GM12878 (cell line): ENCODE data around the gene CDSN. TPM values are rescaled to one million over a fixed set of nuclear protein-coding genes. Genes with fewer than 3 reads are reported as not detected.

Experiments
- ATAC-seq: fragments of 200-7000 bp; cut with Tn5 transposase; 3 replicates; pipeline ENCODE4 v1.9.1; 2020; ENCODE audit warnings: mild to moderate bottlenecking, moderate library complexity
- BruUV-seq: library from RNA; stranded (reverse); fragments of 400-500 nt; replicated peaks from 2 replicates; lab custom pipeline; 2021; lab: Mats Ljungman, UMichigan
- CTCF ChIA-PET: fragments of 300-600 bp; sonication (Branson Sonifier 250); formaldehyde crosslinking; extraction: SDS; loops from one replicate; lab custom pipeline; 2021; ENCODE audit warnings: inconsistent platforms; lab: Yijun Ruan, JAX
- POLR2A ChIA-PET: fragments of 350-600 bp; formaldehyde crosslinking; extraction: SDS; loops from one replicate; lab custom pipeline; 2021; ENCODE audit warnings: inconsistent platforms; lab: Charles Lee
- RAD21 ChIA-PET: fragments of 300-600 bp; sonication (Branson Sonifier 250); formaldehyde crosslinking; loops from one replicate; lab custom pipeline; 2023; ENCODE audit warnings: antibody characterized with exemption; ENCODE audit not compliant: unreplicated experiment; lab: Charles Lee
- SMC1A ChIA-PET: fragments of 300-600 bp; sonication (Branson Sonifier 250); formaldehyde crosslinking; loops from one replicate; lab custom pipeline; 2023; ENCODE audit not compliant: unreplicated experiment, uncharacterized antibody; lab: Charles Lee
- DNase-seq: peaks from one replicate; pipeline ENCODE4 v3.0.0-alpha.2; 2011; ENCODE audit warnings: low read depth, low spot score
- FAIRE-seq: peaks from 3 replicates; lab custom pipeline; 2011; peaks lifted over from hg19 to GRCh38; lab: Jason Lieb, UNC
- H2AFZ ChIP-seq: 2 replicates; pipeline ENCODE4 v1.6.0; 2011; ENCODE audit warnings: low read depth, low read length, control low read depth; ENCODE audit not compliant: control insufficient read depth
- H3K27ac ChIP-seq: 2 replicates; pipeline ENCODE4 v1.5.1; 2011; ENCODE audit warnings: control low read depth; ENCODE audit not compliant: control insufficient read depth, insufficient read depth
- H3K27me3 ChIP-seq, 2 experiments: replicated peaks in 1 of 2; 2 replicates each; pipeline versions ENCODE4 v1.6.0 to v1.6.1; 2011; ENCODE audit warnings: low read length in 1 of 2; ENCODE audit not compliant: control insufficient read depth in 2 of 2, insufficient read depth in 2 of 2
- H3K36me3 ChIP-seq, 2 experiments: 2 replicates each; pipeline ENCODE4 v1.5.1; 2011; ENCODE audit warnings: low read length in 1 of 2; ENCODE audit not compliant: control insufficient read depth in 2 of 2, insufficient read depth in 2 of 2
- H3K4me1 ChIP-seq: 2 replicates; pipeline ENCODE4 v1.6.1; 2011; ENCODE audit warnings: mild to moderate bottlenecking, low read length, moderate library complexity, mixed read lengths; ENCODE audit not compliant: control insufficient read depth, insufficient read depth
- H3K4me2 ChIP-seq: 2 replicates; pipeline ENCODE4 v1.6.0; 2011; ENCODE audit warnings: control low read depth; ENCODE audit not compliant: control insufficient read depth, insufficient read depth
- H3K4me3 ChIP-seq: fragments of 200-600 bp; sonication (generic); 2 replicates; pipeline ENCODE4 v1.5.1; 2016
- H3K79me2 ChIP-seq: 2 replicates; pipeline ENCODE4 v1.6.0; 2011; ENCODE audit warnings: low read length; ENCODE audit not compliant: control insufficient read depth, insufficient read depth
- H3K9ac ChIP-seq: 2 replicates; pipeline ENCODE4 v1.8.0; 2011; ENCODE audit warnings: low read length, control low read depth, mixed read lengths; ENCODE audit not compliant: control insufficient read depth, insufficient read depth
- H3K9me3 ChIP-seq: replicated peaks from 3 replicates; pipeline ENCODE4 v1.5.1; 2011; ENCODE audit warnings: mild to moderate bottlenecking, low read length; ENCODE audit not compliant: control insufficient read depth, insufficient read depth
- H4K20me1 ChIP-seq: 2 replicates; pipeline ENCODE4 v1.6.0; 2011; ENCODE audit not compliant: control insufficient read depth, insufficient read depth
- CBFB ChIP-seq: IDR thresholded peaks from 2 replicates; pipeline ENCODE4 v1.6.1; 2016; ENCODE audit warnings: antibody characterized with exemption, low read depth
- FOXM1 ChIP-seq: IDR thresholded peaks from 2 replicates; pipeline ENCODE4 v1.6.1; 2012; ENCODE audit warnings: low read depth, mild to moderate bottlenecking, inconsistent platforms, low read length, moderate library complexity
- JUNB ChIP-seq: IDR thresholded peaks from 2 replicates; pipeline ENCODE4 v1.6.1; 2016; ENCODE audit warnings: antibody characterized with exemption, mild to moderate bottlenecking
- RAD21 ChIP-seq: IDR thresholded peaks from 2 replicates; pipeline ENCODE4 v1.6.1; 2011; ENCODE audit warnings: mild to moderate bottlenecking, low read depth, low read length, moderate library complexity; ENCODE audit not compliant: insufficient read depth
- SMAD5 ChIP-seq: IDR thresholded peaks from 2 replicates; pipeline ENCODE4 v1.6.1; 2016; ENCODE audit warnings: antibody characterized with exemption, low read depth
- SMC3 ChIP-seq: IDR thresholded peaks from 2 replicates; pipeline ENCODE4 v1.6.1; 2011; ENCODE audit warnings: low read length, improper control_type of control experiment, borderline replicate concordance
- SP1 ChIP-seq: IDR thresholded peaks from one replicate; pipeline ENCODE4 v1.6.1; 2011; ENCODE audit warnings: low read depth, low read length
- SPI1 ChIP-seq: IDR thresholded peaks from 2 replicates; pipeline ENCODE4 v1.6.1; 2011; ENCODE audit warnings: low read depth, mild to moderate bottlenecking, low read length, moderate library complexity, borderline replicate concordance; ENCODE audit not compliant: insufficient read depth
- ZBED1 ChIP-seq: IDR thresholded peaks from 2 replicates; pipeline ENCODE4 v1.6.1; 2016; ENCODE audit warnings: borderline replicate concordance
- ZSCAN29 ChIP-seq: fragments of 450-650 bp; IDR thresholded peaks from 2 replicates; pipeline ENCODE4 v1.6.1; 2017; ENCODE audit warnings: mild to moderate bottlenecking, moderate library complexity
- WGBS: methylation state at CpG from one replicate; pipeline ENCODE4 v1.1.6; 2016; ENCODE audit warnings: low lambda C conversion rate; ENCODE audit not compliant: insufficient replicate concordance, insufficient coverage; ENCODE audit errors: missing lambda C conversion rate; 5-methylcytosine and 5-hydroxymethylcytosine counted together
- in situ Hi-C: fragments of 300-500 bp; cut with MboI; formaldehyde crosslinking; loops from 9 replicates; pipeline ENCODE4 v1.14.3; 2018; ENCODE audit warnings: mixed read lengths
- intact Hi-C: fragments of 100-400 bp; cut with micrococcal nuclease; formaldehyde crosslinking; loops from one replicate; pipeline ENCODE4 v1.14.2; 2022; ENCODE audit not compliant: unreplicated experiment
- polyA plus RNA-seq, 11 experiments: library from polyadenylated mRNA; depleted of rRNA in 4 of 11; unstranded in 6 of 11; stranded (reverse) in 5 of 11; fragments of >200 nt; fragmentation: Nextera tagmentation in 4 of 11; fragmentation: Illumina TruSeq in 1 of 11; extraction: Ambion mirVana in 4 of 11; extraction: Trizol in 1 of 11; gene quantifications; 1 replicate in 1 of 11; 2 replicates in 10 of 11; pipeline versions ENCODE4 v1.2.1 to v1.2.3, GENCODE V29; 2011 to 2016; ENCODE audit warnings: inconsistent platforms in 2 of 11, missing spikeins in 2 of 11, low read depth in 1 of 11
- total RNA-seq, 4 experiments: library from RNA; depleted of rRNA in 3 of 4; stranded (reverse); fragments of >200 nt in 3 of 4; fragmentation: Illumina TruSeq in 1 of 4; extraction: Trizol in 1 of 4; gene quantifications; 2 replicates each; pipeline versions ENCODE4 v1.2.1 to v1.2.3, GENCODE V29; 2013 to 2021
- TF ChIP-seq, protein P1 (sequence below), 3 experiments: IDR thresholded peaks in 2 of 3; conservative IDR thresholded peaks in 1 of 3; 2 replicates each; pipeline ENCODE4 v1.5.1; 2011; ENCODE audit warnings: low read depth in 3 of 3, low read length in 3 of 3, mild to moderate bottlenecking in 3 of 3, control low read depth in 2 of 3, moderate library complexity in 2 of 3, inconsistent platforms in 1 of 3, mixed read lengths in 1 of 3; ENCODE audit not compliant: control insufficient read depth in 2 of 3, insufficient read depth in 1 of 3; ENCODE audit errors: extremely low read depth in 1 of 3

CDSN gene
- total and polyA plus RNA-seq, 10 of the 15 experiments (the other 5 are each of a cell fraction or from before 2014, with no cell fraction given), result 0.01 TPM; not detected in 9

DNA sequence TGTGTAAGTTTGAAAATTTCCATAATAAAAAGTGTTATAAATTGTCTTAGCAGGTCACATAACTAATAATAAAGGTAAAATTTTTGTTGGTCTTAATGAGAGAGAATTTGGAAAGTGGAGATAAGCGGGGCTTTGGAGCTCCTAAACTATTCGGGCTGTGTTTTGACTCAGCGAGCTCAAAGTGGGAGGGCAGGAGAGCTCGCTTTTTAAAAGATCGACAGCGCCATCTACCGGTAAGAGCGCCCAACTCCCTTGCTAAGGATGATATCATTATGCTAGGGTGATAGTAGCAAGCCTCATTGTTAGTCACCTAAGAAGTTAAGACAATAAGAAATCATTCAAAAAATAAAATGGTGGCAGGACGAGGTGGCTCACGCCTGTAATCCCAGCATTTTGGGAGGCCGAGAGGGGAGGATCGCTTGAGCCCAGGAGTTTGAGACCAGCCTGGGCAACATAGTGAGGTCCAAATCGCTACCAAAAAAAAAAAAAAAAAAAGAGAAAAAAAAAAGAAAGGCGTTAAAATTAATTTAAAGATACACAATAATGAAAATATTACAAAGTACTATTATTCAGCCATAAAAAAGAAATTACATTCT lies 32.7 kb downstream of the CDSN start:
- in situ Hi-C loops, result no loop called here
- Histone ChIP-seq H3K4me2 (no peak overlapping the region), H2AFZ (no peak overlapping the region), H4K20me1 (no peaks in the 10 kb centered on the region), H3K36me3 (no peaks in the 10 kb centered on the region), H3K27ac (no peak overlapping the region), H3K9ac (no peak overlapping the region), H3K27me3 (no peaks in the 10 kb centered on the region; a peak in 1 of 4 replicates), H3K9me3 (no peaks in the 10 kb centered on the region), H3K79me2 (no peaks in the 10 kb centered on the region), H3K4me3 (no peak overlapping the region), H3K4me1 (no peaks in the 10 kb centered on the region)
- TF ChIP-seq CBFB (no peak), SMC3 (peak; percentile 48; the same call in 1 of the 2 replicates), RAD21 (peak; percentile 71), FOXM1 (no peak), SP1 (no peak), SMAD5 (no peak), SPI1 (no peak), JUNB (peak; percentile 59), ZBED1 (no peak), ZSCAN29 (no peak)
- TF ChIP-seq, protein P1, sequence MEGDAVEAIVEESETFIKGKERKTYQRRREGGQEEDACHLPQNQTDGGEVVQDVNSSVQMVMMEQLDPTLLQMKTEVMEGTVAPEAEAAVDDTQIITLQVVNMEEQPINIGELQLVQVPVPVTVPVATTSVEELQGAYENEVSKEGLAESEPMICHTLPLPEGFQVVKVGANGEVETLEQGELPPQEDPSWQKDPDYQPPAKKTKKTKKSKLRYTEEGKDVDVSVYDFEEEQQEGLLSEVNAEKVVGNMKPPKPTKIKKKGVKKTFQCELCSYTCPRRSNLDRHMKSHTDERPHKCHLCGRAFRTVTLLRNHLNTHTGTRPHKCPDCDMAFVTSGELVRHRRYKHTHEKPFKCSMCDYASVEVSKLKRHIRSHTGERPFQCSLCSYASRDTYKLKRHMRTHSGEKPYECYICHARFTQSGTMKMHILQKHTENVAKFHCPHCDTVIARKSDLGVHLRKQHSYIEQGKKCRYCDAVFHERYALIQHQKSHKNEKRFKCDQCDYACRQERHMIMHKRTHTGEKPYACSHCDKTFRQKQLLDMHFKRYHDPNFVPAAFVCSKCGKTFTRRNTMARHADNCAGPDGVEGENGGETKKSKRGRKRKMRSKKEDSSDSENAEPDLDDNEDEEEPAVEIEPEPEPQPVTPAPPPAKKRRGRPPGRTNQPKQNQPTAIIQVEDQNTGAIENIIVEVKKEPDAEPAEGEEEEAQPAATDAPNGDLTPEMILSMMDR (IDR thresholded peaks at IDR 0.05 in 2 of 3, conservative IDR thresholded peaks at IDR 0.05 in 1 of 3; ENCODE audit: control insufficient read depth in 2 of 3, extremely low read depth in 1 of 3, insufficient read depth in 1 of 3, low read depth in 3 of 3, low read length in 3 of 3), result peak; percentile 67 to 72 (median 71)
- ChIA-PET POLR2A (interaction anchor here (0.6 to 0.8 kb wide), 2 partner anchors 132 to 194 kb away, joined by 3 read pairs; no protein-coding TSS in a partner anchor), SMC1A (interaction anchor here (0.6 to 2.0 kb wide), 36 partner anchors 10 to 604 kb away, joined by 3 to 33 read pairs (median 4); partner anchors contain the start of gene VARS2), CTCF (interaction anchor here (0.6 to 3.3 kb wide), 71 partner anchors 8 to 868 kb away, joined by 3 to 57 read pairs (median 4); partner anchors contain the start of genes DDR1, DHX16, PSORS1C1 and TCF19), RAD21 (interaction anchor here (0.6 to 2.6 kb wide), 29 partner anchors 9 to 676 kb away, joined by 3 to 52 read pairs (median 4); partner anchors contain the start of genes MDC1 and VARS2)
- peak; percentile 25 for DNase-seq
- BruUV-seq, result no TSS peak
- FAIRE-seq, result peak; percentile 49
- ATAC-seq, result peak; percentile 98
- intact Hi-C loops, result loop anchor here (1.0 to 10.0 kb wide), 4 partner anchors 259 to 603 kb away; partner anchors contain the start of gene HLA-E
- 4% methylated on average over 13 of the region's 14 CpGs for WGBS
